ENCODE results near the gene GPR107. TPM values are rescaled to one million over a fixed set of nuclear protein-coding genes. Genes with fewer than 3 reads are reported as not detected.

Gene GPR107
- total and polyA plus RNA-seq, 2 experiments from 2014 or later, result 10.6 to 25.6 TPM

- Histone ChIP-seq H3K4me3 (no peak overlapping the region), H3K9me2 (replicated peaks; ENCODE audit: insufficient read depth) (no peaks in the 10 kb centered on the region), H3K27ac (no peak overlapping the region), H3K27me3 (no peaks in the 10 kb centered on the region), H3K9me3 (ENCODE audit: low read depth) (no peaks in the 10 kb centered on the region), H2AFZ (no peak overlapping the region), H3K79me2 (no peaks in the 10 kb centered on the region), H3K4me2 (no peak overlapping the region), H3K4me1 (ENCODE audit: insufficient read depth) (no peaks in the 10 kb centered on the region), H3K36me3 (replicated peaks; ENCODE audit: insufficient read depth, low read depth) (no peaks in the 10 kb centered on the region), H4K20me1 (ENCODE audit: insufficient read depth, poor library complexity, severe bottlenecking) (no peaks in the 10 kb centered on the region)
- 89% methylated on average over 8 of the region's 8 CpGs for WGBS (ENCODE audit: low lambda C conversion rate, missing lambda C conversion rate)
- no peak for TF ChIP-seq CTCF (IDR thresholded peaks at IDR 0.05; ENCODE audit: poor library complexity)
- TF ChIP-seq EZH2 (IDR thresholded peaks at IDR 0.05; ENCODE audit: borderline replicate concordance), result no peak
- no peak for TF ChIP-seq EZH2phosphoT487 (IDR thresholded peaks at IDR 0.05; ENCODE audit: low read depth, severe bottlenecking, unreplicated experiment)
- DNase-seq (ENCODE audit: low spot score), result no peak
Observed at GRCh38 chr9:130158001-130158400, 104.3 kb downstream of the GPR107 start.

- H2AFZ ChIP-seq, result no peak overlapping the region
- H3K4me2 ChIP-seq, result no peak overlapping the region
- H3K4me1 ChIP-seq (ENCODE audit: insufficient read depth), result no peaks in the 10 kb centered on the region
- H3K4me3 ChIP-seq, result no peak overlapping the region
- no peaks in the 10 kb centered on the region for H3K9me2 ChIP-seq (replicated peaks; ENCODE audit: insufficient read depth)
- H3K79me2 ChIP-seq, result no peaks in the 10 kb centered on the region
- H3K27ac ChIP-seq, result peak overlapping the region; percentile 36
- TF ChIP-seq EZH2 (IDR thresholded peaks at IDR 0.05; ENCODE audit: borderline replicate concordance), result no peak
- TF ChIP-seq CTCF (IDR thresholded peaks at IDR 0.05; ENCODE audit: poor library complexity), result no peak
- TF ChIP-seq EZH2phosphoT487 (IDR thresholded peaks at IDR 0.05; ENCODE audit: low read depth, severe bottlenecking, unreplicated experiment), result no peak
- 64% methylated on average over 8 of the region's 8 CpGs for WGBS (ENCODE audit: low lambda C conversion rate, missing lambda C conversion rate)
- H4K20me1 ChIP-seq (ENCODE audit: insufficient read depth, poor library complexity, severe bottlenecking), result no peaks in the 10 kb centered on the region
- H3K36me3 ChIP-seq (replicated peaks; ENCODE audit: insufficient read depth, low read depth), result no peaks in the 10 kb centered on the region
- DNase-seq (ENCODE audit: low spot score), result peak; percentile 66
- no peaks in the 10 kb centered on the region for H3K9me3 ChIP-seq (ENCODE audit: low read depth)
- no peaks in the 10 kb centered on the region for H3K27me3 ChIP-seq
Observed at GRCh38 chr9:130159057-130159456, 105.4 kb downstream of the GPR107 start.

- Histone ChIP-seq H4K20me1 (ENCODE audit: insufficient read depth, poor library complexity, severe bottlenecking) (no peaks in the 10 kb centered on the region), H3K4me2 (no peak overlapping the region), H3K9me2 (replicated peaks; ENCODE audit: insufficient read depth) (no peaks in the 10 kb centered on the region), H3K36me3 (replicated peaks; ENCODE audit: insufficient read depth, low read depth) (no peaks in the 10 kb centered on the region), H3K27me3 (no peaks in the 10 kb centered on the region), H3K9me3 (ENCODE audit: low read depth) (no peaks in the 10 kb centered on the region), H3K79me2 (no peaks in the 10 kb centered on the region), H3K4me1 (ENCODE audit: insufficient read depth) (no peaks in the 10 kb centered on the region), H3K27ac (no peak overlapping the region), H2AFZ (no peak overlapping the region), H3K4me3 (no peak overlapping the region)
- 88% methylated on average over 10 of the region's 10 CpGs for WGBS (ENCODE audit: low lambda C conversion rate, missing lambda C conversion rate)
- peak; percentile 5 for DNase-seq (ENCODE audit: low spot score)
- TF ChIP-seq CTCF (IDR thresholded peaks at IDR 0.05; ENCODE audit: poor library complexity), result no peak
- TF ChIP-seq EZH2 (IDR thresholded peaks at IDR 0.05; ENCODE audit: borderline replicate concordance), result no peak
- TF ChIP-seq EZH2phosphoT487 (IDR thresholded peaks at IDR 0.05; ENCODE audit: low read depth, severe bottlenecking, unreplicated experiment), result no peak
Observed at GRCh38 chr9:130159915-130160670, 106.4 kb downstream of the GPR107 start.

Measured in hepatocyte (in vitro differentiated cells).